GM21381 (cell line): ENCODE measurements around the gene SLC44A3.

Experiments
- ATAC-seq: cut with Tn5 transposase; IDR thresholded peaks from one replicate; pipeline ENCODE4 v1.9.1; 2021; ENCODE audit warnings: mild to moderate bottlenecking, moderate library complexity; ENCODE audit not compliant: unreplicated experiment

Gene SLC44A3

GRCh38 chr1:94872771-94873495 is 52.8 kb downstream of the SLC44A3 start:
- no peak for ATAC-seq

DNA sequence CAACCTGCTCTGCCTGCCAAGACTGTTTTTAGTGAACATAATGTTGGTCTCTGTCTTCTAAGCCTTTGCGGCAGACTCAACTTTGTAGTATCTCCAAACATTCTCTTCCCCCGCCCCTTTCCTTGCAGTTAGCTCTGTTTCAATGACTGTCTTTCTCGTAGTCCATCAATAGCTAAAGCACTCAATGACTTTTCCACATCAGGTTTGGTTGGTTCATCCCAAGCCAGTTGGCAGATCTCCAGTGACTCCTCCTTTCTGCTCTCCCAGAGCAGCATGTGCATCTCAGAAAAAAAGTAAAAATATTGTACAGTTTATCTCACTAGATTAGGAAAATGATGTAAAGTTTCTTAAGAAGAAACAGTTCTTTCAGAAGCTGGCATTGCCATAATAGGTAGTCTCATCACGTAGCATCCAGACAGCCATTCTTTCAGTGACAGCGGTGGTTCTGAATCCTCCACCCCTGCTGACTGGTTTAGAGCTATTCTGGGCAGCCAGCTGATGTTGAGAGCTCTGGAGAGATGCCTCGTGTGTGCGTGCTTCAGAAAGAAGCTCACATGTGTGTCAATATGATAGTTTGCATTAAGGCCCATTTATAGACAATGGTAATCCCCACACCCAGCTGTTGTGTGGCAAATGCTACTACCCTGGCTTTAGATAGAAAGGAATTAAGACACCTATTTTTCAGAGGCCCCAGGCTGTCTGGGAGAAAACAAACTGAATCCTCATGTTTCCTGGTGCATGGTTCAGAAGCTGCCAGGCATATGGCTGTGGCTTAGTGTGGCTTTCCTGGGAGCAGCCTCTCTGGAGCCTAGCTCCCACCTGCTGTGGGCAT is 53.6 kb downstream of the SLC44A3 start:
- no peak for ATAC-seq

GRCh38 chr1:94874423-94874822 is 54.3 kb downstream of the SLC44A3 start:
- ATAC-seq: no peak

GRCh38 chr1:94875794-94876193 is 55.6 kb downstream of the SLC44A3 start:
- ATAC-seq: no peak

GRCh38 chr1:94876362-94876761 is 56.2 kb downstream of the SLC44A3 start:
- ATAC-seq: no peak

- no peak for ATAC-seq
These were observed 58.2 kb downstream of the SLC44A3 start for GRCh38 chr1:94878329-94878728.

DNA sequence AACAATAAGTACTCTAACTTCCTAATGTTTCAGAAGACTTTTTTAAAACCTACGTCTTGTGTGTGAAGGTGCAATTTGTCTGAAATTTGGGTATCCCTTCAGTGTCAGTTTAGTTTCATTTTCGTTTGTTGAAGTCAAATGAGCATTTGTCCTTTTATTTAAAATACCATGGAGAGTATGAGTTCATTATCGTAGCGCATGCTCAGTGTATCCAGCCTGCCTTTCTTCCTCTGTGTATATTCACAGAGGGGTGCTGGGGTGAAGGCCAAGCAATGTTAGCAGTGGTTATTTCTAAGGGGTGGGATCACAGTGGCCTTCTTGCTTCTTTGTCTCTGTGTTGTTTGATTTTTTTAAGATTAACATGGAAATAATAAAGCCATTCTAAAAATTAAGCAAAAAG is 63.5 kb downstream of the SLC44A3 start:
- no peak for ATAC-seq

DNA sequence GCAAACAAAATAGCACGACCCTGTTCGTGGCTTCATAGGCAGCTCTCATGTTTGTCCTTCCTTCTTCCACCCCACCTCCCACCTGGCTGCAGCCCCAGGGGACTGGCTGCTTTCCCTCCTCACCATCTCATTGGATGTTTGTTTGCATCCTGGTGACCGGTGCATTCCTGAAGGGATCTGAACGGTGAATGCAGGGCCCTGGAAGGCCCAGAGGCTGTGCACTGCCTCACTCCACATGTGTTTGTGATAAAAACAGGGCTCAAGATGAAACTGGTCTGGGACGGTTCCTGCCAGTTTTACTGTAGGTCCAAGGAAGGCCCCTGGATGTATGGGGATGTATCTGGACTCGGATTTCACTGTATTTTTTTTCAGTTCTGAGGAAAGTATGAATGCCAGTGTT is 63.9 kb downstream of the SLC44A3 start:
- ATAC-seq: no peak

- no peak for ATAC-seq
These were observed 64.3 kb downstream of the SLC44A3 start for GRCh38 chr1:94884507-94884906.

DNA sequence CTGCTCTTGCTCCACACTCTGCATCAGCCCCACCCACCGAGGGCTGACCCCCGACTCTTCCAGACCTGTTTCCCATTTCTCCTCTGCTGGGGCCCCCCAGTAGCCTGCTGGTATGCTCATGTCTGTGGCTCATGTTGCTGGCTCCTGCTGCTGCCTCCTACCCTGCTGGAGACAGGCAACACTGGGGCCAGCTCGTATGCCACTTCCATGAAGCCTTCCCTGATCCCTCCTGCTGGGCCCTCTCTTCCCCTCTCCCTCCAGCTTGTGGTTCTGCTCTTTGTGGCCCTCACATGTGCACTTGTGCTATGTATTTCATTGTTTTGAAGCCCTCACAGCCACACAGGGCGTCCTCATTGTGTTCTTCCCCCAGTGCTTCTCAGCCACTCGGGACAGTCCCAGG is 66.2 kb downstream of the SLC44A3 start:
- ATAC-seq: no peak

DNA sequence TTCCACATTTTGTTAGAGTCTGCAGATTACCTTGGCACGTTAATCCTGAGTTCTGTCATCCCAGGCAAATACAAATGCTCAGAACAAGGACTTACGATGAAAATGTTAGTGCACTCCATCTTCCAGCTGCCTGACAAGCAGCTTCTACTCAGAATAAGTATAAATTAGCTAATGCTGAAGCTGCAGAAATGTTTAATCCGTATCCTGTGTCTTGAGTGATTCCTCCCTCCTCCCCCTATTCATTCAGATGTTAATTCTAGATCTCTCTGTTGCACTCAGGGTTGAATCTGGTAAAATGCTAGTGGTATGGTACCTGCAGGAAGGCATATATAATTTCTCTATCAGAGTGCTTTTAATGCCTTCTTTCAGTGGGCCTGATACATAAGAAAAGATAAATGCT is 66.9 kb downstream of the SLC44A3 start:
- ATAC-seq: no peak

DNA sequence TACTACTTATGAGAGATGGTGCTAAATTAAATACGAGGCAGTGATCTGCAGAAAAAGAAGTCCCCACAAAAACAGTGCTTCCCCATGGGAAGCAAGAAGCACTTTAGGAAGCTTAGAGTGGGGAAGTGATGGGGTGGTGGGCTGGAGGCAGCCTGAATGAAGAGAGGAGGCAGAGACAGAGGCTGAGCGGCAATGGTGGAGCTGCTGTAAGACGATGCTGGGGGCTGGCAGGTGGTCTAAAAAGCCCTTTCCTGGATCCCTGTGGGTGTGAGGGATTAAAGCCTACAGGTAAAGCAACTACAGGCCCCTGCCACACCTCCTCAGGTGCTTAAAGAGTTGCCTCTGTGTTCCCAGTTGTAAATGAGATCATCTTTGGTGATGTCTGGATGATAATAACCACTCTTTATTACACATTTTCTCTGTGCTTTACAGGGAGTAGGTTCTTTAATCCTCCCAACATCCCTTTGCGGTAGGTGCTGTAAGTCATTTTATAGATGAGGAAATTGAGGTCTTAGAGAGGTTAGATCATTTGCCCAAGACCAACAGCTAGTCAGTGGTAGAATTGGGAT is 67.5 kb downstream of the SLC44A3 start:
- ATAC-seq: no peak

DNA sequence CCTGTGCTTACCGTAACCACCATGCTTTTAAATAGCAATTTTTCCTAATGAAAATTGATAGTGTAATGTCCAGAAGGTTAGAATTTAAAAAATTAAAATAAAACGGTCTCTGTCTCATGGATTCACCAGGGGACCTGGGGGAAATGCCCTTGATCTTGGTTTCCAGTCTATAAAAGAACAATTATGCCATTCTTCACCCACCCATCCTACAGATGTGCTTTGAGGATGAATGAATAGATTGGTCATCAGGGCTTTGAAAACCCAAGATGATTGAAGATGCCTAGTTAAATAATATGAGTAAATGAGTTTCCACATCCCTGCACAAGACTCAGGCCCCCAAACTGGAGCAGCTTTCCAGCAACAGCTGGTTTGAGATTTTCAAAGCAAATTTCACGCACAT is 68.0 kb downstream of the SLC44A3 start:
- no peak for ATAC-seq

- ATAC-seq: no peak
These were observed 72.6 kb downstream of the SLC44A3 start for GRCh38 chr1:94892604-94893254.

DNA sequence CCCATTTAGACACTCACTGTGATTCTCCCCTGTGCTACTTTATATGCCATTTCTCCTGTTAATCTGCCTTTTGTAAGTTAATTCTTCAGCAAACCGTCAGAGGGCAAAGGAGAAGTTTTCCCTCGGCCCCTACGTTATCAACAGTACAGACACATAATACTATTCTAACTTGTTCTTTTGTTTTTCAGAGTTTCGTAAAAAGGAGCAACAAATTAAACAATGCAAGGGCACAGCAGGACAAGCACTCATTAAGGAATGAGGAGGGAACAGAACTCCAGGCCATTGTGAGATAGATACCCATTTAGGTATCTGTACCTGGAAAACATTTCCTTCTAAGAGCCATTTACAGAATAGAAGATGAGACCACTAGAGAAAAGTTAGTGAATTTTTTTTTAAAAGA is 74.5 kb downstream of the SLC44A3 start:
- ATAC-seq: no peak

DNA sequence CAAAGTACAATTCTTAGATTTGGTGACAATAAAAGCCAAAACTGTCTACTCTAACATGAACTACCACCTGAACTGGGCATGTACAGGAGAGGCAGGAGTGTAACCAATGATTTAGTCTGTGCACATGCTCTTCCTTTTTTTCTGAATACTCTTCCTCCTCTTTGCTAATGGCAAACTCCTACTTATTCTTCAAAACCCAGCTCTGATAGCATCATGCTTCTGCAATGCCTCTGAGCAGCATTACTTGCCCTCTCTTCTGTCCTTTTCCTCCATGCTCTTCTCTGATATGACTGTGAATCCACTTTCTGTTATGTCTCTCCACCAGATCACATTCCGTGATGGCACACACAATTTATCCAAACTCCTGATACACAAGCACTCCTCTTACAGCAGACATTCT is 75.4 kb downstream of the SLC44A3 start:
- no peak for ATAC-seq

GRCh38 chr1:94898491-94899385 is 78.6 kb downstream of the SLC44A3 start:
- no peak for ATAC-seq

DNA sequence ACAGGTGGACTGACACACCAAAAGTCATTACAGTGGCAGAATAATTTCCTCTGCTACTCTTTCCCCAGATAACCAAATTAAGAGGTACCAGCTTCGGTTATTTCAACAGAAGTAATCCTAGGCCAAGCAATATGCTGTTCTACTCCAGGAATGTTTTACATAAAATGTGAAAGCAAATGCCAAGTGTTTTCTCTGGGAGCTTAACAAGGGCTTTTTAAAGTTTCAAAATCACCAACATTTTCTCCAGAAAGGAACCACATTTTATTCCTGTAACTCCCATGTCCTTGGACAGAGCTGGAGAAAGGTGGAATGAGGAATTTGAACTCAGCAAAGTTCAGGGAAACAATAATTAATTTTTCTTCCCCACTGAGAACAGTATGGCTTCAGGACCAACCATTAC is 79.6 kb downstream of the SLC44A3 start:
- no peak for ATAC-seq

DNA sequence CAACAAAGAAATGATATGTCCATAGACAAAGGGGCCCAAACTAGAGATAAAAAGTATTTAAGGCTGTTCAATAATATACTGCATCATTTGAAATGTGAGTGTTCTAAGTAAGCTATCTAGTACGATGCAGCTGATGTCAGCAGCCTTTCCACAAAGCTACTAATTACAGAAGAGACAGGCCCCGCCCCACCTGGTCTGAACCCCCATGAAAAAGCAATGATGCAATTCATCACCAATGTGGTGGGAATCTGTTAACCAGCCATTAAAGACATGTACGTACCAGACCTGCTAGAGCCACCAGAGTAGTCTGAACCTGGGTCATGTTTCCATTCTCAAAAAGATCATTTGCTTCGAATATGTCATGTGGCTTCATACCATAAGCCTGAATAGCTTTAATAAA is 81.7 kb downstream of the SLC44A3 start:
- ATAC-seq: no peak

DNA sequence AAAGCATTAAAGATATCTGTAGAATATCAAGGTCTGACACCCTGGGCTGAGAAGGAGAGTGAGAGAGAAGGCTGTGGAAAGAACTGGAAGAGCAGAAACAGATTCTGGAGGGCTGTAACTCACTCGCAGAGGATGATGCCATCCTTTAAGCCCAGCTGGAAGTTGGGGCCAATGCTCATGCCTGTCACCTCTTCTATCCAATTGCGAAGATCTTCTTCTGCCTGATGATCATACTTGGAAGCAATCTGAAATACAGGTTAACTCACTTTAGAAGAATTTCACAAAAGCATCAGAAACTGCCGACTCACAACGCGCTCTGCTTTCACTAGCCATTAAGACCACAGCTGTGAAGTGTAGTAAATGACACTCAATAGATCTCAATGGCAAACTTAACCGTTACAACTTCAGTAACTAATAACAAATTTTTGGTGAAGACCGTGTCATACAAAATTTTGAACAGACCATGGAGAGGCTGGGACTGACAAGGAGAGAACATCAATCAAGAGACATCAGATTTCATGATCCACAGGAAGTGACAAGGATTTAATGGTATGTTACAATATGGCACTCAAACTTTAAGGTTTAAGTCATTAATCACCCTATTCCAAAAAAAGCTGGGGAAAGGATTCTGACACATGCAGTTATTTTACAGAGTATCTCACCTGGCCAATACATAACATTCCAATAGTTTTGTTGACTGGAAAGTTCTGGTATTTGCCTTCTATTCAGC is 83.3 kb downstream of the SLC44A3 start:
- ATAC-seq: no peak
